Prostate gland (tissue), 2 donors: ENCODE measurements around the gene RDH8. TPM values are rescaled to one million over a fixed set of nuclear protein-coding genes. Genes with fewer than 3 reads are reported as not detected.

Experiments used
- DNase-seq: peaks from one replicate; pipeline ENCODE4 v3.0.0-alpha.2; 2019; ENCODE audit warnings: low spot score
- H3K27ac ChIP-seq, 2 donors: fragments of 200-600 bp; sonication (generic); 2 replicates each; pipeline ENCODE4 v1.5.1; 2017 to 2019
- H3K27me3 ChIP-seq: fragments of 200-600 bp; sonication (generic); replicated peaks from 2 replicates; pipeline ENCODE4 v1.5.1; 2019; ENCODE audit not compliant: insufficient read depth
- H3K36me3 ChIP-seq, 2 donors: fragments of 200-600 bp; sonication (generic); 1 replicate in 1 of 2; 2 replicates in 1 of 2; pipeline versions ENCODE4 v1.5.1 to v1.8.1; 2017 to 2019
- H3K4me1 ChIP-seq: fragments of 200-600 bp; sonication (generic); replicated peaks from 2 replicates; pipeline ENCODE4 v1.5.1; 2019
- H3K4me3 ChIP-seq, 2 donors: fragments of 200-600 bp; sonication (generic); 2 replicates each; pipeline ENCODE4 v1.5.1; 2017 to 2019
- H3K9me3 ChIP-seq: fragments of 200-600 bp; sonication (generic); 2 replicates; pipeline ENCODE4 v1.5.1; 2017
- POLR2A ChIP-seq: fragments of 450-650 bp; IDR thresholded peaks from one replicate; pipeline ENCODE4 v1.6.1; 2016; ENCODE audit warnings: antibody characterized with exemption, mild to moderate bottlenecking
- POLR2AphosphoS5 ChIP-seq: sonication (generic); formaldehyde crosslinking; IDR thresholded peaks from one replicate; pipeline ENCODE4 v1.6.1; 2017; ENCODE audit warnings: antibody characterized with exemption
- WGBS: methylation state at CpG from one replicate; pipeline ENCODE4 v1.1.5; 2018; 5-methylcytosine and 5-hydroxymethylcytosine counted together
- intact Hi-C: fragments of 100-400 bp; cut with DNase I; formaldehyde crosslinking; loops from one replicate; pipeline ENCODE4 v1.14.2; 2022
- total RNA-seq, 2 donors: library from RNA; depleted of rRNA; stranded (reverse); fragments of >200 nt; gene quantifications; one replicate each; pipeline ENCODE4 v1.1.0, GENCODE V29; 2016
- TF ChIP-seq, protein P1 (sequence below), 4 experiments: fragments of 200-600 bp in 2 of 4; fragments of 450-650 bp in 2 of 4; sonication (generic) in 2 of 4; IDR thresholded peaks; 1 replicate in 3 of 4; 2 replicates in 1 of 4; pipeline ENCODE4 v1.5.1; 2016 to 2019; ENCODE audit warnings: antibody characterized with exemption in 4 of 4, mild to moderate bottlenecking in 2 of 4, moderate library complexity in 2 of 4

RDH8 gene
- total RNA-seq, 2 donors from 2014 or later = not detected

DNA sequence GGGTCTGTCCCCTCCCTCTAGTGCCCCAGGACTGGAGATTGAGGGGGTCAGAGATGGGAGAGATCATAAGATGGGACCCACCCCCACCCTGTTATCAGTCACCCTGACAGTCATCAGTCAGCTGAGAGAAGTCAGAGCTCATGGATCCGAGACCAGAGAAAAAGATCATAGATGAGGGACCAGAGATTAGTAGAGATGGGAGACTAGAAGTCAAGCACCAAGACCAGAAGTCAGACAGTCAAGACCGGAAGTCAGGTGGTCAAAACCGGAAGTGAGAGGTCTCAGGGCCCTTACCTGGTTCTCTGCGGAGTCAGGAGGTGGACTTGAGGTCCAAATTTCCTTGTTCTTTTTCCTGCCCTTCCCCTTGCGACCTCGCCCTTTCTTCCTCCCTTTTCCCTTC is 10.0 kb upstream of the RDH8 start:
- WGBS = 80% methylated on average over 6 of the region's 6 CpGs
- H3K4me3 ChIP-seq = no peak overlapping the region
- intact Hi-C loops = no loop called here
- no peak overlapping the region for H3K27ac ChIP-seq
- no peaks in the 10 kb centered on the region for H3K9me3 ChIP-seq
- no peaks in the 10 kb centered on the region for H3K27me3 ChIP-seq
- no peak for DNase-seq
- TF ChIP-seq, protein P1, sequence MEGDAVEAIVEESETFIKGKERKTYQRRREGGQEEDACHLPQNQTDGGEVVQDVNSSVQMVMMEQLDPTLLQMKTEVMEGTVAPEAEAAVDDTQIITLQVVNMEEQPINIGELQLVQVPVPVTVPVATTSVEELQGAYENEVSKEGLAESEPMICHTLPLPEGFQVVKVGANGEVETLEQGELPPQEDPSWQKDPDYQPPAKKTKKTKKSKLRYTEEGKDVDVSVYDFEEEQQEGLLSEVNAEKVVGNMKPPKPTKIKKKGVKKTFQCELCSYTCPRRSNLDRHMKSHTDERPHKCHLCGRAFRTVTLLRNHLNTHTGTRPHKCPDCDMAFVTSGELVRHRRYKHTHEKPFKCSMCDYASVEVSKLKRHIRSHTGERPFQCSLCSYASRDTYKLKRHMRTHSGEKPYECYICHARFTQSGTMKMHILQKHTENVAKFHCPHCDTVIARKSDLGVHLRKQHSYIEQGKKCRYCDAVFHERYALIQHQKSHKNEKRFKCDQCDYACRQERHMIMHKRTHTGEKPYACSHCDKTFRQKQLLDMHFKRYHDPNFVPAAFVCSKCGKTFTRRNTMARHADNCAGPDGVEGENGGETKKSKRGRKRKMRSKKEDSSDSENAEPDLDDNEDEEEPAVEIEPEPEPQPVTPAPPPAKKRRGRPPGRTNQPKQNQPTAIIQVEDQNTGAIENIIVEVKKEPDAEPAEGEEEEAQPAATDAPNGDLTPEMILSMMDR (IDR thresholded peaks at IDR 0.05) = no peak
- no peak for TF ChIP-seq POLR2A
- no peak for TF ChIP-seq POLR2AphosphoS5
- no peaks in the 10 kb centered on the region for H3K36me3 ChIP-seq
- H3K4me1 ChIP-seq = no peaks in the 10 kb centered on the region

DNA sequence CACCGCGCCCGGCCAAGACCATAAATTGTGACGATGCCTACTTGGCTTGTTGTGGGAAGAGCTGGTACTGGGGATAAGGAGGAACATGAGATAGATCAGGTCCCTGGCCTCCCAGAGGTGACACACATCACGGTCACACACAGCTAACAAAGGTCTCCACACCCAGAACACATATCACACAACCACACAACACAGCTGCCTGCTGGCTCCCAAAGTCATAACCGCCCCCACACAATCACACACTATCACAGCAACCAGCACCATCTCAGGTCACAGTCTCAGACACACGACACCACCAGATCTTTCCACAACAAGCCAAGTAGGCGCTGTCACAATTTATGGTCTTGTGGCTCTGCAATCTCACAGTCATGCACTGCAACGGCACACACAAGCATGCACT is 8.7 kb upstream of the RDH8 start:
- no peak for DNase-seq
- TF ChIP-seq POLR2A (no peak), POLR2AphosphoS5 (no peak)
- TF ChIP-seq, protein P1 (IDR thresholded peaks at IDR 0.05) = no peak
- Histone ChIP-seq H3K4me3 (no peak overlapping the region), H3K27me3 (peaks cover 5% of the 10 kb centered on the region), H3K9me3 (no peaks in the 10 kb centered on the region), H3K27ac (no peak overlapping the region), H3K4me1 (no peaks in the 10 kb centered on the region), H3K36me3 (no peaks in the 10 kb centered on the region)
- intact Hi-C loops = no loop called here
- WGBS = 70% methylated on average over 9 of the region's 9 CpGs

DNA sequence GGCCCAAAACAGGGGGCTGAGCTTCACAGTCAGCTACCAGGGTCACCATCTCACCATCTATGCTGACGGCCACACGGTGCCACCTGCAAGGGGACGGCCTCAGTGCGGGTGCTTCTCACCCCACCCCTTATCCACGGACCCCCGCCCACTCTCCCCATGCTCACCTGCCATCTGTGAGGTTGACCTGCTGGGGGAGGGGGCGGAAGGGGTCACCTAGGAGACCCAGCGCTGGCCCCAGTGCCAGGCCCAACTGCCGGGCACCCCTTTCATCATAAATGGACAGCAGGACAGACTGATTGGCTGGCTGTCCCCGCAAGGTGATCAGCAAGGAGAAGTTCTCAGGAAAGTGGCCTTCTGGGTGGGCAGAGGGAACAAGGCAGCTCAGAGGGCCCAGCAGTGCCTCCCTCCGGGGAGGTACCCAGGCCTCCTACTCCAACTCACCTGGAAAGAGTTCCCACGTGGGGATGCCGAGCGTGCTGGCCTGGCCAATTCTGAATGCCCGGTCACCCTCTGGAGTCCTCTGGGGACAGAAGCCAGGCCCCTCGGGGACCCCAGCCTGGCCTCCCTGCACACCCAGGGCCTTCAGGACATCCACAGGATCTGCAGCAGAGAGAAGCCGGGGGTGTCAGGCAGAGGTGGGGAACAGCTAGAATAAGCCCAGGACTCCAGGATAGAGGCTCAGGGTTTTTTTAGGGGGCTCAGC is 7.5 kb upstream of the RDH8 start:
- Histone ChIP-seq H3K36me3 (no peaks in the 10 kb centered on the region), H3K9me3 (no peaks in the 10 kb centered on the region), H3K4me3 (no peak overlapping the region), H3K27ac (peak overlapping the region; percentile 48 to 53), H3K27me3 (peaks cover 6% of the 10 kb centered on the region), H3K4me1 (no peaks in the 10 kb centered on the region)
- DNase-seq = no peak
- TF ChIP-seq, protein P1 (IDR thresholded peaks at IDR 0.05) = no peak
- TF ChIP-seq POLR2AphosphoS5 (no peak), POLR2A (no peak)
- intact Hi-C loops = no loop called here
- 66% methylated on average over 17 of the region's 17 CpGs for WGBS

DNA sequence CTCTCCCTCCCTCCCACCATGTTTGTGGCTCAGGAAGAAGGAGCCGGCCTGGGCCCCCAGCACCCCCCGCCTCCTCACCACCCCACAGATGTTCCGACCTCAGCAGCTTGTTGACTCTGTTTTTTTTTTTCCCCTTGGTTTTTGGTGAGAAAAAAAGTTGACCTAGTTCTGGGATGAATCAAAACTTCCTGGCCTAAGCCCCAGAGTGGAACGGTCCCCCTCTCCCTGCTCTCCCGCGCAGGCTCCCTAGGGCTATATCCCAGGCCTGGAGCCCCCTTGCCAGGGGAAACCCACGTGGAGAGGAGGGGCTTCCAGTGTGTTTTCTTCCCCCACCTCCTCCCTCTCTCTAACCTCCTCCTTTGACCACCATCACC is 7.0 kb upstream of the RDH8 start:
- Histone ChIP-seq H3K27ac (peak overlapping the region; percentile 48 to 53), H3K27me3 (peaks cover 6% of the 10 kb centered on the region), H3K36me3 (no peaks in the 10 kb centered on the region), H3K4me1 (no peaks in the 10 kb centered on the region), H3K4me3 (no peak overlapping the region), H3K9me3 (no peaks in the 10 kb centered on the region)
- DNase-seq = no peak
- TF ChIP-seq, protein P1 (IDR thresholded peaks at IDR 0.05) = no peak
- TF ChIP-seq POLR2A (no peak), POLR2AphosphoS5 (no peak)
- WGBS = 32% methylated on average over 7 of the region's 7 CpGs
- intact Hi-C loops = no loop called here

DNA sequence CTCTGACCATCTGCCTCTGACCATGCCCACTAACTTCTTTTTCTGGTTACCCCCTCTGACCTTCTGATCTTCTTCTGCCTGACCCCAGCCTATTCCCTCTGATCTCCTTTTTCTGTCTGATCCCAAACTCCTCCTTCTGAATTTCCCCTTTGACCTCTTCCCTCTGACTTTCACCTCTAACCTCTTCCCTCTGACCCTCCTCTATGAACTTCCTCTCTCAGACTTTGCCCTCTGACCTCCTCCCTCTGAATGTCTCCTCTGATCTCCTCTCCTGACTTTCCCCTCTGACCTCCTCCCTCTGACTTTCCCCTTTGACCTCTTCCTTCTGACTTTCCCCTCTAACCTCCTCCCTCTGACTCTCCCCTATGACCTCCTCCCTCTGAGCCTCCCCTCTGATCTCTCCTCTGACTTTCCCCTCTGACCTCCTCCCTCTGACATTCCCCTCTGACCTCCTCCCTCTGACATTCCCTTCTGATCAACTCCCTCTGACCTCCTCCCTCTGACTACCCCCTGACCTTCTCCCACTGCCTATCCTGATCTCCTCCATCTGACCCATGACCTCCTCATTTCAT is 6.4 kb upstream of the RDH8 start:
- Histone ChIP-seq H3K27me3 (peaks cover 8% of the 10 kb centered on the region), H3K27ac (peak overlapping the region; percentile 39 to 49), H3K4me3 (no peak overlapping the region), H3K36me3 (no peaks in the 10 kb centered on the region), H3K4me1 (no peaks in the 10 kb centered on the region), H3K9me3 (no peaks in the 10 kb centered on the region)
- no peak for TF ChIP-seq POLR2AphosphoS5
- no peak for TF ChIP-seq POLR2A
- TF ChIP-seq, protein P1 (IDR thresholded peaks at IDR 0.05) = no peak
- intact Hi-C loops = no loop called here
- DNase-seq = no peak
